Panc1 (cell line): Measurements from ENCODE around the gene ITGA8. TPM values are rescaled to one million over a fixed set of nuclear protein-coding genes. Genes with fewer than 3 reads are reported as not detected.

Experiments used
- ATAC-seq: fragments of 200-7000 bp; cut with Tn5 transposase; 2 replicates; pipeline ENCODE4 v1.9.1; 2020; ENCODE audit warnings: mild to moderate bottlenecking, moderate library complexity
- BruUV-seq: library from RNA; stranded (reverse); fragments of 400-500 nt; replicated peaks from 2 replicates; lab custom pipeline; 2021; lab: Mats Ljungman, UMichigan
- CTCF ChIA-PET: fragments of 300-600 bp; sonication (Branson Sonifier 250); formaldehyde crosslinking; loops from one replicate; lab custom pipeline; 2022; ENCODE audit warnings: antibody characterized with exemption; lab: Charles Lee
- POLR2A ChIA-PET: fragments of 300-600 bp; sonication (Branson Sonifier 250); formaldehyde crosslinking; loops from one replicate; lab custom pipeline; 2022; ENCODE audit warnings: antibody characterized with exemption; lab: Charles Lee
- DNase-seq: peaks from one replicate; pipeline ENCODE4 v3.0.0-alpha.2; 2010; ENCODE audit warnings: low read depth, low spot score
- H3K27ac ChIP-seq: 2 replicates; pipeline ENCODE4 v1.5.1; 2011; ENCODE audit warnings: mild to moderate bottlenecking, low read length, inconsistent platforms
- H3K27me3 ChIP-seq: fragments of 200-500 bp; sonication (Bioruptor generic); 2 replicates; pipeline ENCODE4 v1.6.0; 2014; ENCODE audit warnings: low read length, inconsistent platforms; ENCODE audit not compliant: control insufficient read depth, insufficient read depth
- H3K36me3 ChIP-seq: fragments of 200-500 bp; sonication (Bioruptor generic); 2 replicates; pipeline ENCODE4 v1.5.1; 2014; ENCODE audit warnings: inconsistent platforms, mild to moderate bottlenecking, low read length, moderate library complexity; ENCODE audit not compliant: control insufficient read depth, insufficient read depth
- H3K4me1 ChIP-seq: 2 replicates; pipeline ENCODE4 v1.5.1; 2011; ENCODE audit warnings: inconsistent platforms, mild to moderate bottlenecking, low read length, moderate library complexity; ENCODE audit not compliant: control insufficient read depth, insufficient read depth
- H3K4me3 ChIP-seq, 2 experiments: 2 replicates each; pipeline ENCODE4 v1.5.1; 2011 to 2012; ENCODE audit warnings: low read depth in 2 of 2, low read length in 2 of 2, mild to moderate bottlenecking in 2 of 2, inconsistent platforms in 1 of 2, moderate library complexity in 1 of 2
- H3K9me3 ChIP-seq: fragments of 200-500 bp; sonication (Bioruptor generic); 2 replicates; pipeline ENCODE4 v1.5.1; 2014; ENCODE audit warnings: low read depth, mild to moderate bottlenecking, inconsistent platforms, low read length, moderate library complexity; ENCODE audit not compliant: control insufficient read depth, insufficient read depth
- CTCF ChIP-seq: fragments of 450-650 bp; IDR thresholded peaks from 2 replicates; pipeline ENCODE4 v1.5.1; 2017; ENCODE audit warnings: mild to moderate bottlenecking
- POLR2AphosphoS5 ChIP-seq: IDR thresholded peaks from 2 replicates; pipeline ENCODE4 v1.6.1; 2012; ENCODE audit warnings: mild to moderate bottlenecking, low read depth, low read length, moderate library complexity
- REST ChIP-seq, 2 experiments: IDR thresholded peaks; 2 replicates each; pipeline ENCODE4 v1.6.1; 2011 to 2012; ENCODE audit warnings: low read depth in 2 of 2, control low read depth in 1 of 2, low read length in 1 of 2, mild to moderate bottlenecking in 1 of 2, moderate library complexity in 1 of 2; ENCODE audit not compliant: insufficient read depth in 1 of 2
- SIN3A ChIP-seq: IDR thresholded peaks from 2 replicates; pipeline ENCODE4 v1.6.1; 2012; ENCODE audit warnings: low read depth, mild to moderate bottlenecking, low read length, moderate library complexity, borderline replicate concordance; ENCODE audit not compliant: insufficient read depth
- TCF7L2 ChIP-seq: IDR thresholded peaks from 2 replicates; pipeline ENCODE4 v1.6.1; 2011; ENCODE audit warnings: mild to moderate bottlenecking, low read depth, low read length, inconsistent platforms
- in situ Hi-C: cut with HindIII; loops from 2 replicates; pipeline ENCODE4 v1.10.0; 2016; ENCODE audit warnings: low sequenced_read_pairs, low pct_unique_long_range_greater_than_20kb
- intact Hi-C: fragments of 100-400 bp; cut with micrococcal nuclease; formaldehyde crosslinking; loops from one replicate; pipeline ENCODE4 v1.10.0; 2022; ENCODE audit not compliant: unreplicated experiment
- total RNA-seq: library from RNA; stranded (reverse); gene quantifications from one replicate; pipeline ENCODE4 v1.2.1, GENCODE V29; 2021; ENCODE audit not compliant: unreplicated experiment

The ITGA8 gene
- total RNA-seq, 1 experiment from 2014 or later: 0.18 TPM

- TF ChIP-seq REST (IDR thresholded peaks at IDR 0.05; ENCODE audit: insufficient read depth in 1 of 2, low read depth in 2 of 2, low read length in 1 of 2) (no peak), SIN3A (no peak), POLR2AphosphoS5 (no peak), TCF7L2 (no peak), CTCF (no peak)
- H3K36me3 ChIP-seq: no peaks in the 10 kb centered on the region
- no peak overlapping the region for H3K27ac ChIP-seq
- in situ Hi-C loops (no loop called here), intact Hi-C loops (no loop called here)
- ChIA-PET POLR2A (no interaction called here), CTCF (no interaction called here)
- ATAC-seq (no peak), DNase-seq (no peak)
- H3K4me3 ChIP-seq: no peak overlapping the region
- no peaks in the 10 kb centered on the region for H3K27me3 ChIP-seq
- H3K4me1 ChIP-seq: no peaks in the 10 kb centered on the region
- BruUV-seq: no TSS peak
- no peaks in the 10 kb centered on the region for H3K9me3 ChIP-seq
Measured at GRCh38 chr10:15542817-15543216, 176.9 kb downstream of the ITGA8 start.

GRCh38 chr10:15541376-15541775 lies 178.3 kb downstream of the ITGA8 start:
- Histone ChIP-seq H3K27ac (no peak overlapping the region), H3K4me1 (no peaks in the 10 kb centered on the region), H3K9me3 (no peaks in the 10 kb centered on the region), H3K27me3 (peaks cover 5% of the 10 kb centered on the region; the same call in 1 of the 2 replicates), H3K36me3 (no peaks in the 10 kb centered on the region), H3K4me3 (no peak overlapping the region)
- TF ChIP-seq REST (IDR thresholded peaks at IDR 0.05; ENCODE audit: insufficient read depth in 1 of 2, low read depth in 2 of 2, low read length in 1 of 2) (no peak), CTCF (no peak), TCF7L2 (no peak), SIN3A (no peak), POLR2AphosphoS5 (no peak)
- ATAC-seq (no peak), DNase-seq (no peak)
- intact Hi-C loops (no loop called here), in situ Hi-C loops (no loop called here)
- POLR2A ChIA-PET: no interaction called here
- CTCF ChIA-PET: no interaction called here
- BruUV-seq: no TSS peak
